Prostate gland (tissue), 2 donors: ENCODE measurements around the gene HSBP1L1.

Experiments
- POLR2A ChIP-seq: fragments of 450-650 bp; IDR thresholded peaks from one replicate; pipeline ENCODE4 v1.6.1; 2016; ENCODE audit warnings: antibody characterized with exemption, mild to moderate bottlenecking
- POLR2AphosphoS5 ChIP-seq: sonication (generic); formaldehyde crosslinking; IDR thresholded peaks from one replicate; pipeline ENCODE4 v1.6.1; 2017; ENCODE audit warnings: antibody characterized with exemption
- TF ChIP-seq, protein P1 (sequence below), 4 experiments: fragments of 200-600 bp in 2 of 4; fragments of 450-650 bp in 2 of 4; sonication (generic) in 2 of 4; IDR thresholded peaks; 1 replicate in 3 of 4; 2 replicates in 1 of 4; pipeline ENCODE4 v1.5.1; 2016 to 2019; ENCODE audit warnings: antibody characterized with exemption in 4 of 4, mild to moderate bottlenecking in 2 of 4, moderate library complexity in 2 of 4

DNA sequence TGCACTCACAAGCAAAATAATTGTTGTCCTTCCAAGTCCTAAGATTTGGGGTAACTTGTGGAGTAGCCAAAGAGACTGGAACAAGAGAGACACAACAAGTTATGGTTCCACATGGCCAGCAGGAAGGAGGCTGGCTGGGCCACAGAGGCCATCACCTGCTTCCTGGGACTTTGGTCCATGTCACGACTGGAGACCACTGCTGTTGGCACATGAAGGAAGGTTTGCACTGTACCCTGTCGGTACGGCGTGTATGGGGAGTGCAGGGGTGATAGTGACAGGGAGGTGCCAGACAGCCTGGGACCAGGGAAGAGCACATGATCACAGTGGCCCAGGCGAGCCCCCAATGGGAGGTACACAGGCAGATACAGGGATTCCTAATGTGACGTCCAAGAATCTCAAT is 28.5 kb upstream of the HSBP1L1 start:
- no peak for TF ChIP-seq POLR2A
- TF ChIP-seq, protein P1, sequence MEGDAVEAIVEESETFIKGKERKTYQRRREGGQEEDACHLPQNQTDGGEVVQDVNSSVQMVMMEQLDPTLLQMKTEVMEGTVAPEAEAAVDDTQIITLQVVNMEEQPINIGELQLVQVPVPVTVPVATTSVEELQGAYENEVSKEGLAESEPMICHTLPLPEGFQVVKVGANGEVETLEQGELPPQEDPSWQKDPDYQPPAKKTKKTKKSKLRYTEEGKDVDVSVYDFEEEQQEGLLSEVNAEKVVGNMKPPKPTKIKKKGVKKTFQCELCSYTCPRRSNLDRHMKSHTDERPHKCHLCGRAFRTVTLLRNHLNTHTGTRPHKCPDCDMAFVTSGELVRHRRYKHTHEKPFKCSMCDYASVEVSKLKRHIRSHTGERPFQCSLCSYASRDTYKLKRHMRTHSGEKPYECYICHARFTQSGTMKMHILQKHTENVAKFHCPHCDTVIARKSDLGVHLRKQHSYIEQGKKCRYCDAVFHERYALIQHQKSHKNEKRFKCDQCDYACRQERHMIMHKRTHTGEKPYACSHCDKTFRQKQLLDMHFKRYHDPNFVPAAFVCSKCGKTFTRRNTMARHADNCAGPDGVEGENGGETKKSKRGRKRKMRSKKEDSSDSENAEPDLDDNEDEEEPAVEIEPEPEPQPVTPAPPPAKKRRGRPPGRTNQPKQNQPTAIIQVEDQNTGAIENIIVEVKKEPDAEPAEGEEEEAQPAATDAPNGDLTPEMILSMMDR (IDR thresholded peaks at IDR 0.05) = no peak
- no peak for TF ChIP-seq POLR2AphosphoS5
